M059J (cell line): ENCODE data around the gene GPRASP2. TPM values are rescaled to one million over a fixed set of nuclear protein-coding genes. Genes with fewer than 3 reads are reported as not detected.

ENCODE experiments used
- DNase-seq: peaks from one replicate; pipeline ENCODE4 v3.0.0-alpha.2; 2012; ENCODE audit warnings: low read depth
- total RNA-seq: library from RNA; depleted of rRNA; stranded (reverse); fragments of >200 nt; shearing (Covaris generic); gene quantifications from 2 replicates; pipeline ENCODE4 v1.2.3, GENCODE V29; 2014; rRNA removed

GPRASP2 gene
- total RNA-seq, 1 experiment from 2014 or later = 22.3 TPM

DNA sequence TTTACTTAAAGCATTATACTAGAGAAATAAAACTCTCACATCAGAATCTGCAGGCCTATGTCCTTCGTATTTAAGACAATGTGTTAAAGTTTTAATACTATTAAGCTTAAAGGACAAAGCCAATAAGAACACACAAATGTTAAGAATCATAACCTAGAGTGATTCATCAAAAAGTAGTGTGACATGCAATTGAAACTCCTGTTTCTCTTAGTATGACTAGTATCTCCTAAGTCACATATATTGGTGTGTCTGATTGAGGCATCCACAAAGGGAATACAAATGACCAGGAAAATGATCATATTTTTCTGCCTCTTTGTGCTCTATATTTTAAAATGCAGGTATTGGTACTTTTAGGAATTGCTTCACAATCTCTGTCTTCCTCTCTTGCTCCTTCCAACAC lies 32.1 kb downstream of the GPRASP2 start:
- DNase-seq = no peak

DNA sequence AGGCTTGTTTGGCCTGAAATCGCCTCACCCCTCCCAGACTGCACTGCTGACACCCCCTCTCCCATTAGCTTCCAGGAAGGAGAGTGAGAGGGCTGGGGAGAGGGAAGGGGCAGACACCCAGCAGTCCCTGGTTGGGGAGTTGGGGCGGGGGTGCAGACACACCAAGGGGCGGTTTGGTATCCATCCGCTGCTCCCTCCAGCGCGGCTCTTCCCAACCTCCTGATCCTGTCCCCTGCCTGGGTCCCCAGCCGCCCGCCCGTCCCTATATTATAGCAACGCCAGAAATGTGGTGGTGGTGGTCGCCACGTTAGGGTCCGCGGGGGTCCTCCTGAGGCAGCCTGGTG lies 33.2 kb downstream of the GPRASP2 start:
- no peak for DNase-seq

DNA sequence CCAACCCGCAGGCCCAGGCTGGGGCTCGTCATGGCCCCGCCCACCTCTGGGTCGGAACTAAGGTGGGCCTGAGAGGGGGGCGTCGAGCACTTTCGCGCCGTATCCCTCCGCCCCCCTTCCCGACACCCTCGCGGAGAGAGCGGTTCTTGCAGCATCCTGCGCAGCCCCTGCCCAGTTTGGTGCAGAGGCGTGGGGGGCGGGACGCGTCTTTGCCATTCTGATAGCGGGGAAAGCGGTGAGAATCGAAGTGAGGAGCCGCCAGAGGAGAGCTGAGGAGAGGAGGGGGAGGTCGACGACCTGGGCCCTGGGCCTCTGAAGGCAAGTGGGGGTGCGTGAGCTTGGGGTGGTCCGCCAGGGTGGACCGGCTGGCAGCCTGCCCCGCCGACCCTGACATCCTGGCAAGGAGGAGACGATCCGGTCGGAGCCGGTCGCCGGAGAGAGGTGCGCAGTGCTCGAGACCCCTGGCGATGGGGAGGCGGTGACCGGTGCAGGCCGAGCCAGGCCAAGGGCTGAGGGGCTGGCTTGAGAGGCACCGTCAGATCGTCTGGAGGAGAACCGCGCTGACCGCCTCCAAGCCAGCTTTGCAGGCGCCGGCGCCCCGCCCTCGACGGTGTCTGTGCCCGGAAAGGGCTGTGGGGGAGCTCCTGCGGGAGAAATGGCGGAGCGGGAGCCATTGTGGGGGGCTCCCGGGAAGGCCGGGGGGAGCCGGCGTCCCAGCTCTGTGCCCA lies 33.8 kb downstream of the GPRASP2 start:
- DNase-seq = no peak

DNA sequence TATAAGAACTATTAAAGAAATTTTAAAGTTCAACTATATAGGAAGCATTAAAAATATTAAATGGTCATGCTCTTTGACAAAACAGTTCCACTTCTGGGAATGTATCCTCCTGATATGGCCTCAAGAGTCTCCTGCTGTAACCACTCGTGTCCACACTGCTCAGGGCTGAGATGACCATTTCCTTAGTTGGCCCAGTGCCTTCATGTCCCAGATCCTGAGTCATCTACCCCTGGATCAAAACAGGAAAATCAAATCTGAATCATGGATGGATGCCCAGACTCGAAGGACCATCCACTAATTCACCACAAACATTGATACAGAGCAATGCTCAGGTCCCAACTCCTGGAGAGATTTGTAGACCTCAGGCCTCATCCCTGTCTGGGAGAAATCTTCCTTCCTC lies 53.0 kb downstream of the GPRASP2 start:
- DNase-seq = peak; percentile 92

DNA sequence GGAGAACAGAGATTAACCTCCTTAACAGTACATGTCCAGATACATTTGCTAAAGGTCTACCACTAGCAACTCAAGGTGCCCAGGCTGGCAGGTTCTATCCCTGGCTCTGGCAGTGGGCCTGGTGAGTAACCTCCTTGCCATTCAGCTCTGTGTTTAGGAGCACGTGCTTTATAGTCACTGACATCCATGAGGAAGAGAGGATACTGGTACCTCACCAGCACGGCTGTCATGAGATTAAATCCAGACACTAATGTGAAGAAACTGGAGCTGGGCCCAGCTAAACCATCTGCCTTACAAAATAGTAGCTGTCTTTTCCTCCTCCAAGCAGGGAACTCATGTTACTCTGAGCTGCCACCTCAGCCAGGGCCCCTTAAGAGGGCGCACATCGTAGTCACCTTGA lies 53.6 kb downstream of the GPRASP2 start:
- DNase-seq = peak; percentile 82

DNA sequence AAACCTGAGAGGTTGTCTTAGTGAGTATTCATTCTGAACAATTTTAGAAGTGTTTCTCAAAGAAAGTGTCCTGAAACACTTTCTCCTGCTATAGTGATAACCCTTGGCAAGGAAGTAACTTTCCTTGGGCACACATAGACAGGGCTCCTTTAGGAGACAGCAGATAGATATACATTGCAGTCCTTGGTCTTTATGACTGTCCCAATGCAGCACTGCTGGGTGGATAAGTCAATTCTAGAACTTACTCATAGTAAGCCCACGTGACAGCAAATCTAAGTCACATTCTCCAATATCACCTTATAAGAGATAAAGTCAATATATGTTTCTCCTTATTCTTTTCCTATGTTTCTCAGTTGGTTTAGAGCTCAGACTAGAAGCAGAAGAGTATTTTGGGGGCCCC lies 55.0 kb downstream of the GPRASP2 start:
- no peak for DNase-seq

Other genes with a start within 250 kb of the GPRASP2 start
- not detected in 2 replicates for gene TCP11X2, start 240.6 kb upstream of the GPRASP2 start, total RNA-seq
- 13.7 and 21.5 TPM in 2 replicates for gene TMSB15A, start 195.7 kb upstream of the GPRASP2 start, total RNA-seq
- gene ARMCX5, start 112.9 kb upstream of the GPRASP2 start, total RNA-seq = 14.1 and 16.5 TPM in 2 replicates
- 0.27 and 0.52 TPM in 2 replicates for gene GPRASP1, start 61.0 kb upstream of the GPRASP2 start, total RNA-seq
- gene GPRASP3, start 8.3 kb downstream of the GPRASP2 start, total RNA-seq = 3.8 and 8.6 TPM in 2 replicates
- 0.25 TPM in 1 of 2 replicates, not detected in the other for gene RAB40AL, start 224.8 kb downstream of the GPRASP2 start, total RNA-seq